Glutamatergic neuron (in vitro differentiated cells): ENCODE measurements around the gene MEI4. TPM values are rescaled to one million over a fixed set of nuclear protein-coding genes. Genes with fewer than 3 reads are reported as not detected.

ENCODE experiments used
- DNase-seq: peaks from one replicate; pipeline ENCODE4 v3.0.0; 2022
- H3K27ac Mint-ChIP-seq: one replicate; pipeline ENCODE4 v1.8.0; 2020; ENCODE audit warnings: mild to moderate bottlenecking, mixed read lengths, inconsistent platforms; ENCODE audit not compliant: unreplicated experiment
- H3K27me3 Mint-ChIP-seq: one replicate; pipeline ENCODE4 v1.8.0; 2020; ENCODE audit warnings: mild to moderate bottlenecking, moderate library complexity, mixed read lengths, inconsistent platforms; ENCODE audit not compliant: unreplicated experiment
- H3K36me3 Mint-ChIP-seq: one replicate; pipeline ENCODE4 v1.8.0; 2020; ENCODE audit warnings: mild to moderate bottlenecking, mixed read lengths, inconsistent platforms; ENCODE audit not compliant: unreplicated experiment
- H3K4me1 Mint-ChIP-seq: one replicate; pipeline ENCODE4 v1.8.0; 2020; ENCODE audit warnings: mild to moderate bottlenecking, low read depth, mixed read lengths, inconsistent platforms; ENCODE audit not compliant: unreplicated experiment
- H3K4me3 Mint-ChIP-seq: one replicate; pipeline ENCODE4 v1.8.0; 2020; ENCODE audit warnings: mild to moderate bottlenecking, mixed read lengths, inconsistent platforms; ENCODE audit not compliant: unreplicated experiment
- H3K9me3 Mint-ChIP-seq: one replicate; pipeline ENCODE4 v1.8.0; 2020; ENCODE audit warnings: mild to moderate bottlenecking, moderate library complexity, mixed read lengths, inconsistent platforms; ENCODE audit not compliant: unreplicated experiment
- total RNA-seq: library from RNA; stranded (reverse); fragmentation: NEBNext Ultra II Directional; extraction: Animal tissue kit (Norgen Biotek cat#: 25700); gene quantifications from one replicate; pipeline ENCODE4 v1.2.1, GENCODE V29; 2021; ENCODE audit not compliant: unreplicated experiment
- TF ChIP-seq, protein P1 (sequence below): fragments of 200-600 bp; sonication (generic); IDR thresholded peaks from one replicate; pipeline ENCODE4 v1.5.0; 2021; ENCODE audit not compliant: partially characterized antibody, unreplicated experiment

The MEI4 gene
- total RNA-seq, 1 donor from 2014 or later, result 0.86 TPM

GRCh38 chr6:77930952-77931351 is 278.1 kb downstream of the MEI4 start:
- TF ChIP-seq, protein P1, sequence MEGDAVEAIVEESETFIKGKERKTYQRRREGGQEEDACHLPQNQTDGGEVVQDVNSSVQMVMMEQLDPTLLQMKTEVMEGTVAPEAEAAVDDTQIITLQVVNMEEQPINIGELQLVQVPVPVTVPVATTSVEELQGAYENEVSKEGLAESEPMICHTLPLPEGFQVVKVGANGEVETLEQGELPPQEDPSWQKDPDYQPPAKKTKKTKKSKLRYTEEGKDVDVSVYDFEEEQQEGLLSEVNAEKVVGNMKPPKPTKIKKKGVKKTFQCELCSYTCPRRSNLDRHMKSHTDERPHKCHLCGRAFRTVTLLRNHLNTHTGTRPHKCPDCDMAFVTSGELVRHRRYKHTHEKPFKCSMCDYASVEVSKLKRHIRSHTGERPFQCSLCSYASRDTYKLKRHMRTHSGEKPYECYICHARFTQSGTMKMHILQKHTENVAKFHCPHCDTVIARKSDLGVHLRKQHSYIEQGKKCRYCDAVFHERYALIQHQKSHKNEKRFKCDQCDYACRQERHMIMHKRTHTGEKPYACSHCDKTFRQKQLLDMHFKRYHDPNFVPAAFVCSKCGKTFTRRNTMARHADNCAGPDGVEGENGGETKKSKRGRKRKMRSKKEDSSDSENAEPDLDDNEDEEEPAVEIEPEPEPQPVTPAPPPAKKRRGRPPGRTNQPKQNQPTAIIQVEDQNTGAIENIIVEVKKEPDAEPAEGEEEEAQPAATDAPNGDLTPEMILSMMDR, result no peak
- H3K4me3 Mint-ChIP-seq, result no peak overlapping the region
- no peak for DNase-seq
- no peaks in the 10 kb centered on the region for H3K4me1 Mint-ChIP-seq
- no peaks in the 10 kb centered on the region for H3K36me3 Mint-ChIP-seq
- no peak overlapping the region for H3K27ac Mint-ChIP-seq
- H3K27me3 Mint-ChIP-seq, result no peaks in the 10 kb centered on the region
- no peaks in the 10 kb centered on the region for H3K9me3 Mint-ChIP-seq

DNA sequence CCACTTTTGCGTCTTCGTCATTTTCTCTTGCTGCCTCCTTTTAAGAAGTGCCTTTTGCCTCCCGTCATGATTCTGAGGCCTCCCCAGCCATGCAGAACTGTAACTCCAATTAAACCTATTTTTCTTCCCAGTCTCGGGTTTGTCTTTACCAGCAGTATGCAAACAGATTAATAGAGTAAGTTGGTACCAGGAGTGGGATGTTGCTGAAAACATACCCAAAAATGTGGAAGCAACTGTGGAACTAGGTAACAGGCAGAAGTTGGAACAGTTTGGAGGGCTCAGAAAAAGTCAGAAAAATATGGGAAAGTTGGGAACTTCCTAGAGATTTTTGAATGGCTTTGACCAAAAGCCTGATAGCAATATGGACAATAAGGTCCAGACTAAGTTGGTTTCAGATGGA is 309.2 kb downstream of the MEI4 start:
- H3K36me3 Mint-ChIP-seq, result peaks cover 11% of the 10 kb centered on the region
- H3K27ac Mint-ChIP-seq, result no peak overlapping the region
- no peaks in the 10 kb centered on the region for H3K4me1 Mint-ChIP-seq
- H3K9me3 Mint-ChIP-seq, result peaks cover 4% of the 10 kb centered on the region
- no peak for DNase-seq
- no peak overlapping the region for H3K4me3 Mint-ChIP-seq
- H3K27me3 Mint-ChIP-seq, result peaks cover 2% of the 10 kb centered on the region
- TF ChIP-seq, protein P1, result no peak

DNA sequence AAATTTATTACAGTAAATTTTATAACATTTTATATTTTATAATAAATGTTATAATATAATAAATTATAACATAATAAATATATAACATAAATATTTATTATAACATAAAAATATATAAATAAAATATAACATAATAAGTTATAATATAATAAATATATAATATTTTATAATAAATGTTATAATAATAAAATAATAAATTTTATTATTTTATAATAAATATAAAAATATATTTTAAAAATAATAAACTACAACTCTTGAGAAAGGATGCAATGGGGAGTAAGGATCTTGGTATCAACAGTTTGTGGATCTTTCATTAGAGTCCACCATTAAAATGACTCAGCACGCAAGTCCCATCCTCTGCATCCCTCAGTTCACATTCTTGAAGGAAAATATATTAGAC is 312.6 kb downstream of the MEI4 start:
- TF ChIP-seq, protein P1, result no peak
- no peaks in the 10 kb centered on the region for H3K4me1 Mint-ChIP-seq
- no peak overlapping the region for H3K4me3 Mint-ChIP-seq
- DNase-seq, result no peak
- H3K9me3 Mint-ChIP-seq, result peaks cover 4% of the 10 kb centered on the region
- H3K27me3 Mint-ChIP-seq, result peaks cover 2% of the 10 kb centered on the region
- H3K36me3 Mint-ChIP-seq, result peaks cover 11% of the 10 kb centered on the region
- H3K27ac Mint-ChIP-seq, result no peak overlapping the region

DNA sequence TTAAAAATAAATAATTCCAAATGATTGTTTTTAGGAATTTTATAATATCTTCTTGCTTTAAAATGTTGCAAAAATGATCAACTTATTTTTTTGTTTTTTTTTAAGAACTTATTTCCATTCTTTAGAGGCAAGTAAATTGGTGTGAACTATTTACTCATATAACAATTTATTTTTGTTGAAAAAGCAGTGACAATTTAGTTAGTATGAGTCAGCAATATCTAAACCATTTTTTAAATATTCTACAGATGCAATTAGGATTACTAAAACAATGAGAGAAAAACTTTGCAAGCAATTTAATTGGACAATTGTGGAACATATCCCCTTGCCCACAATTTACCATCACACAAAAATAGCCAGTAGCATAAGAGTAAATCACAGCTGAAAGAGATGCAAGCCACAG is 319.5 kb downstream of the MEI4 start:
- TF ChIP-seq, protein P1, result no peak
- Mint-ChIP-seq H3K4me1 (no peaks in the 10 kb centered on the region), H3K4me3 (no peak overlapping the region), H3K27me3 (no peaks in the 10 kb centered on the region), H3K9me3 (no peaks in the 10 kb centered on the region), H3K27ac (no peak overlapping the region), H3K36me3 (no peaks in the 10 kb centered on the region)
- DNase-seq, result no peak

Other genes with a start within 250 kb of the MEI4 start
- gene HTR1B, start 189.5 kb upstream of the MEI4 start, total RNA-seq, result 4.2 TPM